HG03060 (cell line): Measurements from ENCODE around the gene ZMIZ1.

Experiments used
- ATAC-seq: cut with Tn5 transposase; IDR thresholded peaks from one replicate; pipeline ENCODE4 v1.9.1; 2021; ENCODE audit warnings: low read depth, moderate number of reproducible peaks; ENCODE audit not compliant: unreplicated experiment

ZMIZ1 gene

DNA sequence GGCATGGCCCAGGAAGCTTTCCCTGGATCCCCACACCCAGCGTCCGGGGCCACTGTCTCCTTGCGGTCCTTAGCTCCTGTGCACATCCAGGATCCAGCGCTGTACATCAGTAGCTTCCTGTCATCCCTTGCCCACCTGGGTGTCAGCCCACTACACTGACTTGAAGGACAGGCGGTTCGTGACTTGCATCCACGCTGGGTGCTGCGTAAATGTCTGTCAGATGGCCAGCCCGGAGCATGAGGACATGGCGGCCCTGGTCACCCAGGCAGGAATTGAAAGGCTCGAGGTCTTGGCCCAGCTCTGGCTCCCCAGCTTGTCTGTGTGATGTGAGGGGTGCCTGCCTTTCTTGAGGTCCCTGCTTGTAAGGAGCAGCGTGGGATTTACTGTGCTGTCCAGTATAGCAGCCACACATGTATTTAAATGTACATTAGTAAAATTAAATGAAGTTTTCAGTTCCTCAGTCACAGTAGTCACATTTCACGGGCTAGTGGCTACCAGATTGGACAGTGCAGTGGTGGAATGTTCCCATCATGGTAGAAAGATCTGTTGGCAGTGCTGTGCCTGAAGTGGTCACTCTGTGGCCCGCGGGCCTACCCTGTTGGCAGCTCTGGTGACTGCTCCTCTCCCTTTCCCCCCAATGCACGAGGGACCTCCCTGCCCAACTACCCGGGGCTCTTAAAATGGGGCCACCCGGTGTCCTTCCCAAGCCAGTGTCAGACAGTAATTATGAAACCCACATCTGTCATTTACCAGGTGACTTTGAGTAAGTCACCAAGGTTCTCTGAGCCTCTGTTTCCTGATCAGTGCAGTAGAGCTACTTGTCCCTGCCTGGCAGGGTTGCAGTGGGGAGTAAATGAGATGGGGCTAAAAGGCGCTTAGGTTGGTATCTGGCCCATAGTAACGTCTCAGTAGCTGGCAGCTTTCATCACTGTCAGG lies 180.7 kb downstream of the ZMIZ1 start:
- peak; percentile 55 for ATAC-seq

DNA sequence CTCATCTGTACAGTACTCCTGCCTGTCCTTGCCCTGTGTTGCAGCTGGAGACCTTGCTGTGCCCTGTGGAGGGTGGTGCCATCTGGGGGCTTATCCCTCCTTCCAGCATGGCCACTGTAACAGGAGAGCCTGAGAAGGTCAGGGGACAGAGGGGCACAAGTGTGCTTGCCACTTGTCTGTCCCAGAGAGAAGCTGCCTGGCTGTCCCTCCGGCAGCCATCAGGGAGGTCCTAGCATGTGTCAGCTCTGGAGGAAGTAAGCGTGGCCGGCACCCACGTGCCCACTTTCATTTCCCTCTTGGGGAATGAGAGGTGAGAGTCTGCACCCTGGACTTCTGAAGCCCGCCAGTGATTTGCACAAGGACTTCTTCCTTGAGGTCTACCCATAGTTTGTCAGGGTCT lies 181.5 kb downstream of the ZMIZ1 start:
- no peak for ATAC-seq

GRCh38 chr10:79252450-79252849 lies 183.7 kb downstream of the ZMIZ1 start:
- ATAC-seq = no peak

- ATAC-seq = no peak
Measured at GRCh38 chr10:79252971-79253370, 184.2 kb downstream of the ZMIZ1 start.

DNA sequence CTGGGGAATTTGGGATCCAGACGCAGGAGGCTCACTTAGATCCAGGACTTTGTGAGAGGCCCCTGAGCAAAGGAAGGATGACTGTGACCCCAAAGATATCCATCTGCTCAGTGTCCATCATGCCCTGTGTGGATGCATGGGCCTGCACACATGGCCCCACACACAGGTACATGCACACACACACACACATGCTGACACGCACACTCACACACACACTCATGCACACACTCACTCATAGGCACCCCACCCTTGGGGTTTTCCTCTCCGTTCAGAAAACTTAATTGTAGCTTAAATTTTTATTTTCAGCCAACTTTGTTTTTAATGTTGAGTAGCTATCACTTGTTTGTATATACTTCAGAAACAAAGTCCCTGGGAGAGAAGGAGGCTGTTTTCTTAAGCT lies 184.9 kb downstream of the ZMIZ1 start:
- no peak for ATAC-seq

DNA sequence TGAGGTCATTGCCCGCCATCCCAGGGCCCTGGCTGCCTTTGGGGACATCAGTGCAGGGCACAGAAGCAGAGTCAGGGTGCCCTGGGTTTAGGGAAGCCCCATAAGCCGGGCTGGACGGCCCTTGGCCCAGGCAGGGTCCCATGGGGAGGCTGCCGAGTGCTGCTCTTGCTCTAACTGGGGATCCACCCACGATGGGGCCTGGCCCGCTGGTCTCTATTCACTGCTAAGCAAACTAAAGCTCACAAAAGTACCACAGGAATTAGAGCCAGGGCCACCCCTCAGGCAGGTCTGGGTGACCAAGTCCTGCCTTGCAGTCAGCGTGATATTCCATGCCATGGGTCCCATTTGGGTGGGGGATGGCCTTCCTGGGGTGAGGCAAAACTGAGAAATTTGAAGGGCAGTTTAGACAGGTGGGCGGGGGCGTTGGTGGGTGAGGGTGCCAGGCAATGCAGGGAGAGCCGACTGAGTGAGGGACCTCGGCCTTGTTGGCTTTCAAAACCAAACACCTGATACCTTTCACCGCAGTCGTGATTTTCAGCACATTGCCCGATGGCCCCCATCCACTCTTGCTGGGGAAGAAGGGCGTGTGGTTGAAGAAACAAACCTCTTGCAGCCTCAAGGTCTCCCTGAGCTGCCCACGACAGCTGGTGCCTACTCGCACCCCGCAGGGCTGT lies 185.7 kb downstream of the ZMIZ1 start:
- ATAC-seq = no peak

GRCh38 chr10:79255007-79255507 lies 186.3 kb downstream of the ZMIZ1 start:
- ATAC-seq = no peak

- ATAC-seq = no peak
Measured at GRCh38 chr10:79256264-79256806, 187.6 kb downstream of the ZMIZ1 start.

- no peak for ATAC-seq
Measured at GRCh38 chr10:79258894-79259293, 190.1 kb downstream of the ZMIZ1 start.

DNA sequence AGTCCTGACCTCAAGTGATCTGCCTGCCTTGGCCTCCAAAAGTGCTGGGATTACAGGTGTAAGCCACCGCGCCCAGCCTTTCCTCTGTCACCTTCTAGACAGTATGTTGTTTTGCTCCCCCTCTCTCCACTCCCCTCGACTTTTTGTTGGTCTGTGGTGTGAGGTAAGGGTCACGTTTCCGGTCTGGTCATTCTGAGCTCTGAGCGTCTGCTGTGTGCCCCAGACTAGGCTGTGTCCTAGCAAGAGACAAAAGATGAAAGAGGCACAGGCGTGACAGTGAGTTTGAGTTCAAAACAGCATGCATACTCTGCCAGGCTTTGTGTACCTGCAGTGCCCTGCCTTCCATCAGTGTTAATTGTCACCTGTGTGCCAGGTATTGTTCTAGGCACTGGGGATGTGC lies 191.1 kb downstream of the ZMIZ1 start:
- no peak for ATAC-seq

GRCh38 chr10:79260811-79261740 lies 192.3 kb downstream of the ZMIZ1 start:
- no peak for ATAC-seq

DNA sequence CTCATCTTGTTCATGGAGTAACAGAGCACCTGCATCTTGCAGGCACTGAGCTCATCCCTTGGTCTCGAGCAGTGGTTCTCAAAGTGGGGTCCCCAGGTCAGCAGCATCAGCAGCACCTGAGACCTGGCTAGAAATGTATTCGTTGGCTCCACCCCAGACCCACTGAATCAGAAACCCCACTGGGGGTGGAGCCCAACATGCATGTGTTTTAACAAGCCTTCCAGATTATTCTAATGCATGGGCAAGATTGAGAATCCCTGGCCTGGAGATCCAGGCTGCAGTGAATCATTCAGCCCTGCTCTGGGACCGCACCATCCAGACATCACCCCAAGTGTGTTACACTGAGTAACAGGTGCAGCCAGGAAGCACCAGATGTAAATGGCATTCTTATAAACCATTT lies 193.4 kb downstream of the ZMIZ1 start:
- no peak for ATAC-seq

DNA sequence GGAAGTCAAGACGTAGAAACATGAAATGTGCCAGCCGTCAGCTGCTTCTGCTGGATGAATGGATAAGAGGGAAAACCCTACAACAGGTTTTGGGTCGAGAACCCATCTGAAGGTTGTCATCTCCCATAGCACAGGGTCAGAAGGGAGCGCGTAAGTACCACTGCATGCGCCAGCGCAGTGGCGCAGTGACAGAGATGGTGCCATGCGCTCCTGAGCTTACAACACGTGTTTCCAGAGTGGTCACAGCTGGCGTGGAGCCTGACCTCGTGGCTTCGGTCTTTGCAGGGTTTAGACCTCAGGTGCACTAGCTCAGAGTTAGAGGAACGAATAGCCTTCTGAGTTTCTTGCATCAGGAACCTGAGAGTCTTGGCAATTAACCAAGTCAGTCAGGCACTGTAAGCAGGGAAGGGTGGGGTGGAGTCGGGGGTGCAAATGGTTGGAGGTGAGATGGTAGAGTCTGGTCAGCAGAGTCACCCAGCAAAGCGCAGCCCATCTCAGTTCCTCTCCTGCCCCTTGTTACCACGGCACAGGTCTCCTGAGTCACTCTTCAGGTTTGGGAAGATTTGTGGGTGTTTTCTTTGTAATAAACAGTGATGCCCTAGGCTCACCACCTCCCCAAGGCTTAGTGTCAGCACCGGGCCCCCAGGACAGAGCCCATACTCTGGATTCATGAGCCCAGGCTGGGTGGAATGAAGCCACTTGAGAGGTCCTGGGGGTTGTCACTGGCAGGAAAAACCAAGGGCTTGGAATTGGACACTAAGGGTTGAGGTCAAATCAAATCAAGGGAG lies 194.4 kb downstream of the ZMIZ1 start:
- no peak for ATAC-seq

DNA sequence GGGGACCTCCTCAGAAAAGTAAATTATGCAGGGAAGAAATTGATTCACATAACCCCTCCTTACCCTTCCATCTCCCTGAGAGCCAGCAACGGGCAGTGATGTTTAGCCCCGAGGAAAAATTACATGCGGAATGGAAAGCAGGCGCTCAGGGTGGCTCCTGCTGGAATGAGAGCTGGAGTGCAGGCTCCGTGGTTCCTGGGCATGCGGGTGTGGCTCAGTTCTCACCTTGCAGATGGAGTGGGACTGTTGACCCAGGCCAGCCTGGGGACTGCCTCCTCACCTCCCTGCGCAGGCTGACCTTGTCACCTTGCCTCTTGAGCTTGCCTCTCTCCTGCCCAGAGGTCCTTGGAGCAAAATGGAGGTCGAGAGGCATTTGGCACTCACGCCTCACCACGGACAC lies 195.2 kb downstream of the ZMIZ1 start:
- ATAC-seq = no peak

DNA sequence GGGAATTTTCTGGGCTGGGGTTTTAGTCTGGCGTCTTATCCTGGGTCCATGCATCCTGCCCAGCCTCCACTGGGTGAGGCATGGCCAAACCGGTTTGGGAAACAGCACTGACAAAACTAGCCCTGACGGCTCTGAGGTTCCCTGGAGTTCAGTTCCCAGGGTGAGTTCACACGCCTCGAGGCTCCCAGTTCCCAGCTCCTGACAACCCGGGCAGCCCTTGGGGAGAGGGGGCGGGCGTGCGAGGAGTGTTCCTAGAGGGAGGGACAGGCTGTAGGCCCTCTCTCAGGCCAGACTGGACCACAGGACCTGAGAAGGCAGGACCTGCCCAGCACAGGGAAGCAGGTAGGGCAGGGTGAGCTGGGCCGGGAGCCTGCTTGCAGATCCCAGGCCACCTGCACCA lies 196.2 kb downstream of the ZMIZ1 start:
- ATAC-seq = no peak

- peak; percentile 25 for ATAC-seq
Measured at GRCh38 chr10:79266084-79266483, 197.3 kb downstream of the ZMIZ1 start.

GRCh38 chr10:79266543-79267312 lies 198.0 kb downstream of the ZMIZ1 start:
- peak; percentile 41 for ATAC-seq

DNA sequence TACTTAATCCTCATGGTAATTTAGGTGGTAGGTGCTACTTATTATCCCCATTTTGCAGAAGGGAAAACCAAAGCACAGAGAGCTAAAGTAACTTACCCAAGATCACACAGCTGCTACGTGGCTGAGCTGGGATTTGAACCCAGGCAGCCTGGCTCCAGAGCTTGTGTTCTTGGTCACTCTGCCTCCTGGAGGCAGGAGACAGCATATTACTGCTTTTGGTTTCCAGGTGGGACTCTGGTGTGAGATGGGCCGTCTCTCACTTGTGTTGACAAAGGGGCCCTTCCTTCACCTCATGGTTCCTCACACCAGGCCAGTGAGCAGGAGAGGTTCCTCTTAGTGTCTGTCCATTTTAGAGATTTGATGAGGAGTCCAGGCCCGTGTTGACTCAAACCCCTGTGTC lies 198.7 kb downstream of the ZMIZ1 start:
- ATAC-seq = no peak

DNA sequence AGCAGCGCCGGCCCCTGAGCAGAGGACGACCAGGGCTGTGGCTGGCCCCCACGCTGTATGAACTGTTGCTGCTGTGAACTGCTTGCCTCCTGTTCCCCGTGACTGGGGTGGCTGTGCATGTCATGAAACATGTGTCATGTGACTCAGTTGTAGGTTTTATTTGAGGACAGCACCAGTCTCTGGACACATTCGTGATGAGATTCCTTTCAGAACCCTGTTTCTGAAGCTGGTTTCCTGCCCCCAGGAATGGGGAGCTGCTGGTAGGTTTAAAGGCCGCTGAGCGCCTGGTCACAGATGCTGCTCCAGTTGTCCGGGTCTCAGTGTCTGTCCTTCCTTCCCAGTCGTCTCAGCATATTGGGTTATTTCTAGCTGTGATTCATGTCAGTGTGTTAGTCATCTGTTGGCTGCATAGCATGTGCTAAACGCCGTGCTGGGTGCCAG lies 199.4 kb downstream of the ZMIZ1 start:
- no peak for ATAC-seq
